DMS53 treated with DMSO at 0.1 percent for 48 hours (cell line): Measurements from ENCODE around the gene KCNJ11.

Experiments
- DNase-seq: peaks from one replicate; lab custom pipeline; 2025; ENCODE audit not compliant: unreplicated experiment; lab: John Stamatoyannopoulos, UW

The KCNJ11 gene

DNA sequence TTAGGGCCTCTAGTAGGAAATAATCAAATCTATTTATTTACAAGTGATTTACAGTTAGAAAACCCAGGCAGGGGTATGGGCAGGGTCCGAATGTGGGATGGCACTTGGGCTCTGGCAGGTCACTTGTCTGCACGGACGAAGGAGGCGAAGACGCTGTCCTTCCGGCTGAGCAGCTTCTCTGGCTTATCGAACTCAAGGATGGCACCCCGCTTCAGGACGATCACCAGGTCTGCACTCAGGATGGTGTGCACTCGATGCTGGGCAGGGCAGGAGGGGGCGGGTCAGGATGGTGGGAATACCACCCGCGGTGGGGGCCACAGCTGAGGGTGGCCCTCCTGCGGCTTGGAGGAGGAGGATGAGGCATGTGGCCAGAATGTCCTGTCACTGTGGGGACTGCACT, 4.4 kb upstream of the KCNJ11 start:
- DNase-seq, result no peak

DNA sequence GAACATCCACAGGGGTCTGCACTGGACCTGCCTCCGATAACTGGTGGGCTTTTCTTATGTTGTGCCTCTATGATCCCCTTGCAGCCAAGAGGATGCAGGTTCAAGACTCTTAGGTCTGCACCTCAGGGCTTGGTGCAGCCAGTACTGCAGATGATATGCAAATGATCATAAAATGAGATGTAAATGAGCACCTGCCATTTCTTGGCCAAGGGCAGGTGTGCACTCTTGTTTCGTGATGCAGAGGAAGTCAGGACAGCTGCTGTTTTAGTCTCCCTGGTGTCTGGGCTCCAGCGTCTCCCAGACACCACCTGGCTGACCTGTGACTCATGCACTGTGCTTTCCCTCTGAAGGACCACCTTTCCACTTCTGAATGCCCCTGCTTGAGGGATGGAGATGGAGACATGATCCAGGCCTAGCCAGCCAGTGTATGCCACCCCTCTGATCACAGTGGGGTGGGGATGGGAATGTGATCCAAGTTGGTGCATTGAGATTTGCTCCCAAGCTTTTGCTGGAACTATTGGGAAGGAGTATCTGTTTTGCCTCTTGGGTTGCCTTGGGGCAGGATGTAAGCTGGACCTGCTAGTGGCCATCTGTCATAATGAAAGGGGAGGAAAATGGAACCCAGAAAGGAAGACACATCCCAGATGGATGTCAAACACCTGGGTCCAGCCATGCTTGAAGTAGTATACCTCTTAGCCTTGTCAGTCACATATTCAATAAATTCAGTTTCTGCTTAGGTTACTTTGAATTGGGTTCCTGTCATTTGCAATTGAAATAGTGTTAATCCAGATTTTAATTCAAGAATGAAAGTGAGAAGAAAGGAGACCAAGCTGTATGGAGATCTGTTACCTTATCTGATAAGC, 3.3 kb upstream of the KCNJ11 start:
- DNase-seq, result peak; percentile 92

DNA sequence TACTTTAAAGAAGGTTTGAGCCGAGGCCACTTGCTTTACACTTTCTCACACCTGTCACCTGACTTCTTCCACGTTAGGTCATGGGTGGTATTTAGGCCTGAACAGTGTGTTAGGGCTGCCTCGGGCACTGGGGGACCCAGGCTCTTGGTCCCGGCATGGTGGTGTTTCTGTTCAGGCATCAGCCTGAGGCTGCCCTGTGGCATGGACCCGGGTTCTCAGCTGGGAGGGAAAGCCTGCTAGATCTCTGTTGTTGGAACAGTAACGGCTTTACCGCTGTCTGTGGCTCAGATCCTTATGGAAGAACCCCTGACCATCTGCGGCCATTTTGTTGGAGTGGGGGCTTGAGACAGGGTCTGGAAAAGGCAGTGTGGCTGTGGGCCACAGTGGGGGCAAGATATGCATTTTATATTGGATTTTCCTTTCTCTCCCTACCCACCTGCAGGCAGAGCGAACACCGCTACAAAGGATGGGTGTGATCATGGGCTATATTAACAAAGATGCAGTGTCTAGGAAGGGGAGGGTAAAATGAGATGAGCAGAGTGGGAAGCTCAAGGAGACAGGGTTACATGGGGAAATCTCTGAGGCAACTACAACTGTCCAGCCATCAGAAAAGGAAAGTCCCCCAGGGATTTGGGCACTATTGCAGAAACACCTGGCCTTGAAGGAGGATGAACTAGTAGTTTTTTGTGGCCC, 1.6 kb upstream of the KCNJ11 start:
- DNase-seq, result no peak

DNA sequence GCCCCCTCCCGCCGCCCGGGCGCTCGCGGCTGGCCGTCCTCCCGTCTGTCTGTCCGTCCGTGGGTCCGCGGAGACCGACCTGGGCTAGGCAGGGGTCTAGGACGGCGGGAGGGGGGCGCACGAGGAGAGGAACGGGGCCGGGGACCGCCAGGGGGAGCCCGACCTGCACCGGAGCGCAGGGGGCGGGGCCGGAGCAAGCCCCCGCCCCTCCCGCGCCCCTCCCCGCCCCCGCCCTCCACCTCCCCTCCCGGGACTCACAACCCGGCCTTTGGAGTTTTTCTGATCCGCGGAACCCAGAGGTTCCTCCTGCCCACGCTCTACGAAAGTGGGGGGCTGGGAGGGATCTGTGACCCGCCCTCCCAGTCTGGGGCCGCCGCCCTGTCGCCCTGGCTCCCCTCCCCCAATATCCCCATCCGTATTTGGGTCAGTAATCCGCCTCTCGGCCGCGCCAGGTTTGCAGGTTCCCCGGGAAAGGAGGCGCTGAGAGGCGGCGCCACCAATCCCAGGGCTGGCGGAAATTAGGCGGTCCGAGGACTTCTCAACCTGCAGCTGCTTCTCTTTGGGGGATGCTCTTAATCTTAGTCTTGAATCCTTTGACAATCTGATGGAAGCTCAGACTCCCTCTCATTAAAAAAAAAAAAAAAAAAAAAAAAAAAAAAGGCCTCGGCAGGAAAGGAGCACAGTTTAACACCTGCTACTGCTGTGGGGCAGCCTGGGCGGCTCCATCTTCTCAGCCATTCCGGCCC, 925 bp upstream of the KCNJ11 start:
- peak; percentile 78 for DNase-seq

DNA sequence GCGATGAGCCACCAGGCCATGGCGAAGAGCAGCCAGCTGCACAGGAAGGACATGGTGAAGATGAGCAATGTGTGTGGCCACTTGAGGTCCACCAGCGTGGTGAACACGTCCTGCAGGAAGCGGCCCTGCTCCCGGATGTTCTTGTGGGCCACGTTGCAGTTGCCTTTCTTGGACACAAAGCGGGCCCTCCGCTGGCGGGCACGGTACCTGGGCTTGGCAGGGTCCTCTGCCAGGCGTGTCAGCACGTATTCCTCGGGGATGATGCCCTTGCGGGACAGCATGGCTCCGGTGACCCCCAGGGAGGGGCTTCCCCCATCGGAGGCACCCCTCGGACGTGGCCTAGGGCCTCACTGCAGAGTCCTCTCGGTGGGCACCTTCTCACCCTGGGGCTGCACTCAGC, 648 bp downstream of the KCNJ11 start:
- DNase-seq, result no peak

DNA sequence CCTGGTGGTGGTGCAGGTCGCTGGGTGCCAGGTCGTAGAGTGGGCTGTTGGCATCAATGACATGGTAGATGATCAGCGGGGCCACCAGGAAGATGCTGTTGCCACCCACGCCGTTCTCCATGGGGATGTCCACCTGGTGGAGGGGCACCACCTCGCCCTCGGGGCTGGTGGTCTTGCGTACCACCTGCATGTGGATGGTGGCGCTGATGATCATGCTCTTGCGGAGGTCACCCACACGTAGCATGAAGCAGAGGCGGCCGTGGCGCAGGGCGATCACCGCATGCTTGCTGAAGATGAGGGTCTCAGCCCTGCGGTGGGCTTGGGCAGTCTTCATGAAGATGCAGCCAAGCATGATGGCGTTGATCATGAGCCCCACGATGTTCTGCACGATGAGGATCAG, 1.2 kb downstream of the KCNJ11 start:
- DNase-seq, result no peak

DNA sequence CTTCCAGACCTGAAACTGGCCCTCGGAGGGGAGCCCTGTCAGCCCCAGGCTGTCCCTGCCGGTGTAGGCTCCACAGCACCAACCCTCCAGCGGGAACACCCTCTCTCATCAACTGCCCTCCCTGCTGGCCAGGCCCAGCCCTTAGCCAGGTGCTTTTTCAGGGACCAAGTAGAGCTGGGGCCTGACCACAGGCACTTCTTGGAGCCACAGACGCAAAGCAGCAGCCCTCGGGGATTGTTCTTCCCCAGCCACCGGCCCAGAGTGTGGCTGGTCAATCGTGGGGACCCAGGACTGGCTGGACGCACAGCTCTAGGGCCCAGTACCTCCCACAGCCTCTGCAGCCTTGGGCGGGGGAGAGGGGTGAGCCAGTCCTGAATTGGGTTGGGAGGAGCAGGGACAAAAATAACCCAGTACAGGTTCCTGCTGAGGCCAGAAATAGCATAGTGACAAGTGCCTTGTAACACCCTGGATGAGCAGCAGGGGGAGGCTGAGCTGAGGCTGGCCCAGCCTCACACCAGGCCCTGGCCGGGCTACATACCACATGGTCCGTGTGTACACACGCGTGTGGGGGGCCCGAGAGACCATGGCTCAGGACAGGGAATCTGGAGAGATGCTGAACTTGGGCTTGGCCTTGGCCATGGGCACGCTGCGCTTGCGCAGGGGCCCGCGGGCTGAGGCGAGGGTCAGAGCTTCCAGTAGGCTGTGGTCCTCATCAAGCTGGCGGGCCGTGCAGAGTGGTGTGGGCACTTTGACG, 2.0 kb downstream of the KCNJ11 start:
- peak; percentile 61 for DNase-seq

DNA sequence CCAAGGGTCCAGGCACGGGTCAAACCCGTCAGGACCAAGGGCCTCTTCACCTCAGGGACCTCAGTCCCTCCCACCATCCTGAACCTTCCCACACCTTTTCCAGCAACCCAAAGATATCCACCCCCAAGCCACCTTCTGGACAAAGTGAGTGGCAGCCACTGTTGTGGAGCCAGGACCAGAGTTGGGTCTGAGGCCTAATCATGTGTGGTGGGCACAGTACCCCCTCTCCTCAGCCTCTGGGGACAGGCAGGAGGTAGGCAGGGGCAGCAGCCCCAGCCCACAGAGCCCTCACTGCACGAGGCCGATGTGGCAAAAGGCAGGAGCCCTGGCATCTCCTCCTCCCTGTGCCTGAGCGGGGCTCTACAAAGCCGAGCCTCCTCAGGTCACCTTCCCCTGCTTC, 2.5 kb downstream of the KCNJ11 start:
- no peak for DNase-seq

DNA sequence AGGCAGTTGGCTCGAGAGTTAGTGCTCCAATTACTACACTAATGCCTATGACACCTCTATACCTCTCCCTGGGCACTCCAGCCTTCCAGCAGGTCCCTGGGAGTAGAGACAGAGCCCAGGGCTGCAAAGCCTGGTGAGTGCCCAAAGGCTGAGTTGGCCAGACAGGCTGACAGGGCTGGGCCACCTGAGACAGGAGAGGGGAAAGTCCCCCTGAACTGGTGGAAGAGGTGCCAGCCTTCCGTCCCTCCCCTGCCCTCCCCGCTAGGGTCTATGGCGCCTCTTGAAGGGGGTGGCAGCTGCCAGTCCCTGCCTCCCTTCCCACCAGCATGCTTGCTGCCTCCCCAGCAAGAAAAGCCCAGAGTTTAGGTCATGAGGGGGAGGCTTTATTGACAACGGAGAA, 3.0 kb downstream of the KCNJ11 start:
- no peak for DNase-seq

DNA sequence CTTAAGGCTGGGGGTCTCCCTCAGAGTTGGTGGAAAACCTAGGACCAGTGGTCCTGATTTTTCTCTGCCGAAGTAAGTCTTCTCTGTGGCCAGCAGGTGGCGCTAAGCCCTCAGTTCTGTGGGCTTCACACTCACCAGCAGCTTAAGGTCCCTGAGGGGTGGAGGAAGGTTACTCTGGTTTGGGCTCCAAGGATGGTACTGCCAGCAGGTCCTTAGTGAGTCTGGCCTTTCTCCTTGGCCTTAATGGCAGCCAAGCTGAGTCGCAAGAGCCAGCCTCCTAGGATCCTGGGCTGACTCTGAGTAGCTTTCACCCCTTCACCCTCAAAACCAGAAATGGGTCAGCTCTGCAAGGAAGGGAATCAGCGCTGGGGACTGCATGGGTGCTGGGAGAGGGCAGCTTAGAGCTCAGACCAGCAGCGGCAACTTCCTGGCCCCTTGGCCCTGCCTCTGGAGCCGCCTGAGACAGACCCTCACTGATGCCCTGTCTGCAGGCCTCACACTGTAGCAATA, 4.4 kb downstream of the KCNJ11 start:
- peak; percentile 62 for DNase-seq

DNA sequence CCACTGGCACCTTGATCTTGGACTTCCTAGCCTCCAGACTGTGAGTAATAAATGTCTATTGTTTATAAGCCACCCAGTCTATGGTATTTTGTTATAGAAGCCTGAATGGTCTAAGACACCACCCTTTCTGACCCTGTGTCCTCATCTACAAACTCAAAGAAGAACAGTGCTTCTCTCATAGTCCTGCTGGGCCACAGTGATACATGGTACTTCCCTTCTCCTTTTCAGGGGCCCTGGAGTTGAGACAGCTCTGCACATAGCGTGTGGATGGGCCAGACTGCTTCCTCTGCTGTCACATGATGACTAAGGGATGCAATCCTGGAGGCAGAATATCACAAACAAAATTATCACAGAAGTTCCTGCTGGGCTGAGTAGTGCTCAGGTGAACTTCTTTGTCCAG, 5.0 kb downstream of the KCNJ11 start:
- no peak for DNase-seq

DNA sequence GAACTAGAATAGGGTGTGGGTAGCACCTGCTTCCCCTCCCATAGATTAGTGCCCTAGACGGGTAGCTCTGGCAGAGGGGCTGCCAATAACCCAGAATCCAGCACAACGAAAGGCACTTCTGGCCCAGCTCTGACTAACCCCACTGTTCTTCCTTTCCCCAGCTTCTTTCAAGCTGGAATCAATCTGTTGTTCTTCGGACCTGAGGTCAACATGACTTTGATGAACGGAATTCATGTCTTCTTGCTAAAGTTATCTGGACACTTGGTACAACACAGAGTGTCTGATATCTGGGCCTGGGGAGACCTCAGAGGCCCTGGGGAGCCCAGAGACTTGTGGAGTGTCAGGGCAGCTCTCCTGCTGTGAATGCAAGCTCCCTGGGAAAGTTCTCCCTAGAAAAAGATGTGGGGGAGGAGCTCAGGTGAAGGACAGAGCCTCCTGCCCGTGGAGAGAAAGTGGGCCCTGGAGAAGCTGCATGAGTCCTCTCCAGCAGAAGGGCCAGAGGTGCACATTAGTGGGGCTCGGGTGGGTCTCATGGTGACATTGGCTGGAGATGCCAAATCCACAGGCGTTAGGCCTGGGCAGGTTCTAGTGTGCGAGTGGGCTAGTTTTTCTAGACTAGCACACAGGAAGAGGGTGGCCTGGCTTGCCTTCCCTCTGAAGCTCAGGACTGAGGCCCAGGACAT, 6.3 kb downstream of the KCNJ11 start:
- DNase-seq, result no peak

DNA sequence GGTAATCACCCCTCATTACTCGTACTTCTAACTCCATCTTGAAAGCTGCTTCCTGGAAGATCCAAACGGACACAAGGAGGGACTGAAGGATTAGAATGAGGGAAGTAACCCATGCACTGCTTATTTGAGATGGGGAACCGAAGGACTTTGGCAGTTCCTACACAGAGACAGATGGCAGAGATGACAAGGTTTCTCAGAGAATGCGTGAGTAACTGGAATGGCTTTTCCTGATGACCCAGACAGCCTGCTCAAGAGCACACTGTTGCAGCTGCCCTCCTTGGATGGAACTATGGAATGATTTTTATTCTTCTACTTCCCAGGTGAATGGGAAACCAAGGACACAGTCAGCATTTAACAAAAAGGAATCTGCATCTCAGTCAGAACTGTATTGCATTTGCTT, 7.3 kb downstream of the KCNJ11 start:
- no peak for DNase-seq

DNA sequence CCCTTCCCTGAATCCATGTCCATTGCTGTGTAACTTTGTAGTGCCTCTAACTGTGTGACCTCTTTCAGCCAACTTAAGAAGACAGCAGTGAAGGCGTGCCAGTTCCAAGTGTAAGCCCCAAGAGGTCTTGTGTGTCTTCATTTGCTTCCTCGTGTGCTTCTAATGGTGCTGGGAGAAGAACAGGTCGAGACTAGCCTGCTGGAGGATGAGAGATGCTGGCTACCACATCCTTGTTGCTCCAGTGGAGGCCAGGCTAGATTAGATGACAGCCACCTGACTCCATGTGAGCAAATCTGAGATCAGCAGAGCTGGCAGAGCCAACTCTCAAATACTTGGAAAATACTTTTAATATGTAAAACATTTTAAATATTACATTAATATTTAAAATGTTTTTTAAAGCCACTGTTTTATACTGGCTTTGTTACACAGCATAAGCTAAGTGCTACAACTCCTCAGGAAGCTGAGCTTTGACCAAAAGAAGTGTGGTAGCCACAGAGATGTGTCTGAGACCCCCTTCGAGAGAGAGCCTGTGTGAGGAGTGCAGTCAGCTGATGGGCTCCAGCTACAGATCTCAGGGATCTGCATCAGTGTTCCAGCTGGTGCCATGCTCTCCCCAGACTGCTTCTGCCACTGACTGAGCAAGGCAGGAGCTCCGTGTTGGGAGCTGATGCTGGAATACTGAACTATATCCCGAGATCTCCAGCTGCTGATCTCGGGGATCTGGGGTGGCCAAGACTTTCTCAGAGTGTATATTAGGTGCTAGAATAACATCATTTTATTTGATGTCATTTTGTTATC, 8.9 kb downstream of the KCNJ11 start:
- DNase-seq, result no peak

DNA sequence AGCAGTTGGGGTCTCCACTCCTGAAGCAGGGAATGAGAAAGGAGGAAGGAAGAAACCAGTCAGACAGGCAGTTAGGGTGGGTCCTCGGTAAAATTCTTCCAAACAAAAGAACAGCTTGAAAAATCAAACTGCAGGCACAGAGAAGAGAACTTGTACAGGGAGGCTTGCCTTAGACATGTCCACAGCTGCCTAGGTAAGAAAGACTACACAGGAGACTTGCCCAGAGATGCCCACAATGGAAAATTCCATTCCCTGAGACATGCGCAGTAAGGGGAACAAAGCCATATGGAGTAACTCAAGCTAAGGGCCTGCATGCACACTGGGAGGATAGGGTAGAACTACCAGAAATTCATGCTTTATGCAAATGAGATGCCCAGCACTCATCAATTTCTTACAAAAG, 9.8 kb downstream of the KCNJ11 start:
- DNase-seq, result no peak

DNA sequence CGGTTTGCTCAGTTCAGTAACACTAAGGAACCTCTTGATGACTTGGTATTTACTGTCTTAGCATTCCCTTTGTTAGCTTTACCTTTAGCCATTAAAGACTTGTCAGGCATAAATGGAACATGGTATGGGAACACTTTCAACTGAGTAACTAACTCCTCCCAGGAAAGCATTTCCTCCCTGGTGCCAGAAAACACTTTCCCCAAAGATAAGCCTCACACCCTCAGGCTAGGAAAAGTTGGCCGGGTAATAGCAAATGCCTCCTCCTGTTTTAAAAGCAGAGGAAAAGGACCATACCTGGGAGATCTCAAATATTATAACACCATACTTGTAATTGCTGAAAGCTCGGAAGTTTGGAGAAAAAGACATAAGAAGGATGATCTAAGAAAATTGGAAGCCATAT, 12.0 kb downstream of the KCNJ11 start:
- DNase-seq, result no peak

DNA sequence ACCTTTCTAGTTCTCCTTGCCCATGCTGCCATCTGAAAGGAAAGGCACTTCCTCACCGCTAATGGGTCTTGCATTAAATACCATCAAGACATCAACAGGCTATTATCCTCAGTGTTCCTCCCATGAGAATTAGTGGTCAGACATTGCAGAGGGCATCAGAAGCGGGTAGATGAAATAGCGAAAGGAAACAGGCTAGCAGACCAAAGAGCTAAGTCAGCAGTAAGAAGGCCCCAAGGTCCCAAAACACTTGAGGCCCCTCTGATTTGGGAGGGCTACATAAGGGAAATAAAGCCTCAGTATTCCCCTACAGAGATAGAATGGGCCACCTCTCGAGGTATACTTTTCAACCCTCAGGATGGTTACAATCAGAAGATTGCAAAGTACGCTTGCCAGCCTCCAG, 12.9 kb downstream of the KCNJ11 start:
- no peak for DNase-seq

DNA sequence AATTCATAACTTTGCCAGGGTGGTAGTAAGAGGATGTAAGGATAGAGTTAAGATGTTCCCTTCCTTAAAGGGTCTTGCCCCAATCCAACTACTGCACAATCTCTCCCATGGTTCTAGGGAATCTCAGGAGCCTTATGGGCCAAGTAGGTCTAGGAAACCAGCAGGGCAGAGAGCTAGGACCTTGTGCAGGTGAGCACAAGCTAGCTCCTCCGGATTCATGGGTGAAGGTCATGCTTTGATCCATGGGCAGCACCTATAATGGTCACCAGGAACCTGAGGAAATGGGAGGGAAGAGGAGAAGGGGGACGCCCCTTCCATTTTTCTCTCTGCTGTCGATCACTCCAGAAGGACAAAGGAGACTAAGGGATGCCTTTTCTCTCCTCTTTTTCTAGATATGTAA, 16.8 kb downstream of the KCNJ11 start:
- no peak for DNase-seq

DNA sequence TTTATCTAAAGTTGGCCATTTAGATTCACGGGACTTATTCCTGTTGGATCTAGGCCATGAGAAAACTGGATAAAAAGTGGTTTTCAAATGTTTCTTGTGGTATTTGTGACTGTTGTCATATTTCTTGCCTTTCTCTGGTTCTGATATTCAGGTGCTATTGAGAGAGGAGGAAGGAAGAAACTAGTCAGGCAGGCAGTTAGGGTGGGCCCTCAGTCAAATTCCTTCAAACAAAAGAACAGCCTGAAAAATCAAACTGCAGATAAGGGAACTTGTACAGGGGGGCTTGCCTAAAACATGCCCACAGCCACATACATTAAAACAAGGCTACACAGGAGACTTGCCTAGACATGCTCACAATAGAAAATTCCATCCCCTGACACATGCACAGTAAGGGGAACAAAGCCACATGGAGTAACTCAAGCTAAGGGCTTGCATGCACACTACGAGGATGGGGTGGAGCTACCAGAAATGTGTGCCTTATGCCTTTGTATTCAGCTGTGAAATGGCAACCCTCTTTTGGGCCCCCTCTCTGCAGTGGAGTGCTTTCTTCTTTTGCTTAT, 18.7 kb downstream of the KCNJ11 start:
- DNase-seq, result no peak
